Skin of body (tissue), 2 donors: ENCODE results near the gene ENPEP. TPM values are rescaled to one million over a fixed set of nuclear protein-coding genes. Genes with fewer than 3 reads are reported as not detected.
A peak's percentile ranks its signal among the peaks of the same experiment; 100 is the strongest.
"Not testable (repeated sequence)": the region's sequence is repeated elsewhere in the genome, so short reads cannot be mapped to it uniquely, and the experiment has no call there.

Experiments
- DNase-seq: peaks from one replicate; lab custom pipeline; 2025; lab: John Stamatoyannopoulos, UW
- total RNA-seq: library from RNA; depleted of rRNA; stranded (reverse); fragments of >200 nt; gene quantifications from one replicate; pipeline ENCODE4 v1.2.3, GENCODE V29; 2014

The ENPEP gene
- total RNA-seq, 1 donor from 2014 or later = 26.7 TPM

GRCh38 chr4:110484767-110485166, 8.8 kb downstream of the ENPEP start:
- DNase-seq = no peak

- no peak for DNase-seq
Measured at GRCh38 chr4:110485452-110485851, 9.5 kb downstream of the ENPEP start.

- no peak for DNase-seq
Measured at GRCh38 chr4:110486256-110486655, 10.3 kb downstream of the ENPEP start.

DNA sequence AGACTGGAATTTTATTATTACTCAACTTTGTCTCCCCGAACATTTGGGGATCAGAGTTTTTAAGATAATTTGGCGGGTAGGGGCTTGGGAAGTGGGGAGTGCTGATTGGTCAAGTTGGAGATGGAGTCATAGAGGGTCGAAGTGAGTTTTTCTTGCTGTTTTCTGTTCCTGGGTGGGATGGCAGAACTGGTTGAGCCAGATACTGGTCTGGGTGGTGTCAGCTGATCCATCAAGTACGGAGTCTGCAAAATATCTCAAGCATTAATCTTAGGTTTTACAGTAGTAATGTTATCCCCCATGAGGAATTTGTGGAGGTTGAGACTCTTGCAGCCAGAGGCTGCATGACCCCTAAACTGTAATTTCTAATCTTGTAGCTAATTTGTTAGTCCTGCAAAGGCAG, 10.9 kb downstream of the ENPEP start:
- DNase-seq = not testable (repeated sequence)

DNA sequence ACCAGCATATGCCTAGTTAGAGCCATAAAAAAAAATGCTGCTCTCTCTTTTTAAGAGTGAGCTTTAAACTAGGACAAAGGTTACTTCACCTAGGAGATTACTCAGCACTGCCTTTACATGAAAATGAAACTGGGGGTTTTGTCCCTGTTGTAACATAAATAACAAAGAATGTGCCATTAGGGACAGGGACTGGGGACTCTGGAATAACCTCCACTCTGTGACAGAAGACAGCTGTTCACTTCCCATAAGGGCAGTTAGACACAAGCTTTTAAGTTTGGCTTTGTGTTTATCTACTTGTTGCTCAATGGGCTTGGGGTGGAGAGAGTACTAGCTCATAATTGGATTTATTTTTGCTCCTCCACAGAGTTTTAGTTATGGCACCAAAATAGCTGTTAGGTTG, 11.9 kb downstream of the ENPEP start:
- no peak for DNase-seq

GRCh38 chr4:110489901-110490508, 14.1 kb downstream of the ENPEP start:
- DNase-seq = no peak

GRCh38 chr4:110492522-110492921, 16.6 kb downstream of the ENPEP start:
- DNase-seq = no peak

- DNase-seq = no peak
Measured at GRCh38 chr4:110493520-110493919, 17.6 kb downstream of the ENPEP start.

DNA sequence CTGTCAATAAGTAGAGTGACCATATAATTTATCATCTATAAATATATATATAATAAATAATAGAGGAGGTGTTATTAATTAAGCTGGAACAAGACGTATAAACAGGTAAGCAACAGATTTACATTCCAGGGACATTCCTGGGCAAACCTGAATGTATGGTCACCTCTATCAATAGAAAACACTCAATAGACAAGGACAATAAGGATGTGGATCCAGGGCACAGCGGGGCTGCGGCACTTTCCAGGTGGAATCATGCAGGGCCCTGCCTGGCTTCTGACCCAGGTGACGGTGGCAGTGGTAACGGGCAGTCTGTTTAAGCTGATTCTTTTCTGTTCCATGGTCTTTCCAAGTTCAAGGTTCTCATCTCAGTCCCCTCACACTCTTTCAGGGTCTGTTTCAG, 22.5 kb downstream of the ENPEP start:
- no peak for DNase-seq

DNA sequence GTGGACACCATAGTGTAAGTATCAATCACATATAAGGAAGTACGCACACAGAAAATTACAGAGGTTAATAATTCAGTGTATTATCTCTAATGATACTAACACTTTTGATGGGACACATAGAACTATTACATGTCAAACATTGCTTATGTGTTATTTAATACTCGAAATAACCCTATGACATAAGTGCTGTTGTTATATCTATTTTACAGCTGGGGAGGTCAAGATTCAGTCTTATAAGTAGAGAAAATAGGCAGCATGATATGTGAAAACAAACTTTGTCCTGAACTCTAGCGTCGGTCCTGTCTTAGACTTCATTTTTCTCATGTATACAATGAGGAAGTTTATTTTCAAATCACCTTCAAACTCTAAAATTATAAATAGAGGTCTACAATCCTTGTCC, 23.2 kb downstream of the ENPEP start:
- DNase-seq = no peak

DNA sequence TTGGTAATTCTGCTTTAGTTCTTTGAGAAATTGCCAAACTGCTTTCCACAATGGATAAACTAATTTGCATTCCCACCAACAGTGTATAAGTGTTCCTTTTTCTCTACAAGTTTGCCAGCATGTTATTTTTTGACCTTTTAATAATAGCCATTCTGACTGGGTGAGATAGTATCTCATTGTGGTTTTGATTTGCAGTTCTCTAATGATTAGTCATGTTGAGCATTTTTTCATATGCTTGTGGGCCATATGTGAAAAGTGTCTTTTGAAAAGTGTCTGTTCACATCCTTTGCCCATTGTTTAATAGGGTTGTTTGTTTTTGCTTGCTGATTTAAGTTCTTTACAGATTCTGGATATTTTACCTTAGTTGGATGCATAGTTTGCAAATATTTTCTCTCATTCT, 25.9 kb downstream of the ENPEP start:
- DNase-seq = no peak

DNA sequence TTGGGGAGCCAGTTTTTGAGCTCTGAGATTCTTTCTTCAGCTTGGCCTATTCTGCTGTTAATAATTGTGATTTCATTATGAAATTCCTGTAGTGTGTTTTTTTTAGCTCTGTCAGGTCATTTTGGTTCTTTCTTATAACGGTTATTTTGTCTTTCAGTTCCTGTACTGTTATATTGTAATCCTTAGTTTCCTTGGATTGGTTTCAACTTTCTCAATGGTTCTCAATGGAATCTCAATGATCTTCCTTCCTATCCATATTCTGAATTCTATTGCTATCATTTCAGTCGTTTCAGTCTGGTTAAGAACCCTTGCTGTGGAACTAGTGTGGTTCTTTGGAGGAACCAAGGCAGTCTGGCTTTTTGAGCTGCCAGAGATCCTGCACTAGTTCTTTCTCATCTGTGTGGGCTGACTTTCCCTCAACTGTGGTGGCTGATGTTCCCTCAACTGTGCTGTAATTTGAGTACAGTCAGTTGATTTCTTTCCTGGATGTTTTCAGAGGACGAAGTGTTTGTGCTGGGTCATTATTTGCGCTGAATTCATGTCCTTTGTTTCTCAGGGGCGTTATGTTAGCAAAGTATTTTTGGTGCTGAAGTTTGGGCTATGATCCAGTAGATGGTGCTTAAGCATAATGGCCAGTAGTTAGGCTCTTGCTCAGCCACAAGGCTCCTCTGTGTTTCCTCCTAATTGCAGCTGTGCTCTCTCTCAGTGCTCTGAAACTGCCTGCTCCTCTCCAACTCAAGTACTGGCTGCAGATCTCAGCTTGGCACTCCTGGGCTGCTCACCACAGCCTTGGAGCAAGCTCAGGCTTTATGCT, 27.5 kb downstream of the ENPEP start:
- no peak for DNase-seq

GRCh38 chr4:110504084-110504435, 28.1 kb downstream of the ENPEP start:
- no peak for DNase-seq

GRCh38 chr4:110505440-110505839, 29.5 kb downstream of the ENPEP start:
- no peak for DNase-seq

GRCh38 chr4:110508827-110509710, 33.1 kb downstream of the ENPEP start:
- DNase-seq = peak; percentile 48

DNA sequence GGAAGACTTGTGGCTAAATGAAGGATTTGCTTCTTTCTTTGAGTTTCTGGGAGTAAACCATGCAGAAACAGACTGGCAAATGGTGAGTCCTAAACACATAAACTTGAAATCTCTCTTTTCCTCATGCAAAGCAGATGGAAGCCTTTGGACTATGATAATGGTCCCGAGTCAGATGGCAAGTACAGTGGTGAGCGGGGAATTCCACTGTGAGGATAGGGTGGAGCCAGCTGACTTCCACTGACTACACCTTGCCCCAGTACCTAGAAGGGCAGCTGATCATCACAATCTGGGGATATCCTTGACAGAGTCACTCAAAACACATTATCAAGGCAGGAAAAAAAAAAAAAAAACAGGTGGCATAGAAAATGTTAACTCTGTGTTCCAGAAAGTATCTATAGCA, 34.3 kb downstream of the ENPEP start:
- DNase-seq = no peak

DNA sequence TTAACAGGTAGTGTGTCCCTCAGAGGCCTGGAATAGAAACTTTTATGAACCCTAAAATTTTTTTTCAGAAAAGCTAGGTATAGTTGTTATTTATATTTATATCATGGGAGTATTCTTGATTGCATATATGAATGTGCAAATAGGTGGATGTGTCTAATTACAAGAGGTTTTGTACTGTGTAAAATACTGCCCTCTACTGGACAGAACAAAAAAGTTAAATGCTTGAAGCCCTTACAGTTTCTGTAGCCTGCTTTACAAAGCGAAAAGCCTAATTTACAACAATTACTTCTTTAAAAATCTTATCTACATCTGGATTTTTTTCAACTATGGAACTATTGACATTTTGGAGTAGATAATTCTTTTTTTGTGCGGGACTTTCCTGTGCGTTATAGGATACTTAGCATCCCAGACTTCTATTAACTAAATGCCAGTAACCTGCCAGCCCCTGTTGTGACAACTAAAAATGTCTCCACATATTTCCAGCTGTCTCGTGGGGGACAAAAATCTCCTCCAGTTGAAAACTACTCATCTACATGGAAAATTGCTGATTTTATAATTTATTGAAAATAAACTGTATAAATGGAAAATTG, 35.1 kb downstream of the ENPEP start:
- DNase-seq = peak; percentile 42

DNA sequence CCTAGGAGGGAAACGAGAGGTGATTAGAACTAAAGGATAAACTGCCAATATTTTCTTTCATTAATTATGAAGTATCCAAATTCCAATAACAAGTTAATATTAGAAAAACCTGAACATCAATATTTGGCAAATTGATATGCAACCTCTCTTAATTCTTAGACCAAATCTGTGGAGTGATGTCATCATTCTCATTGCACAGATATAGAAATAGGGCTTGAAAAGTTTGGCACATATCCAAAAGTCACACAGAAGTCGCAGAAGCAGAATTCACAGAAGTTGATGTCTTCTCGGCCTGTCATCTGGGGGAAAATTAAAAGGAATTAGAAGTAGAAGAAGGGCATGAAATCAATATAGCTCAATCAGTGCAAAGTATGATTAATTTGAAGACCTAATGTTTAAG, 36.9 kb downstream of the ENPEP start:
- DNase-seq = no peak

DNA sequence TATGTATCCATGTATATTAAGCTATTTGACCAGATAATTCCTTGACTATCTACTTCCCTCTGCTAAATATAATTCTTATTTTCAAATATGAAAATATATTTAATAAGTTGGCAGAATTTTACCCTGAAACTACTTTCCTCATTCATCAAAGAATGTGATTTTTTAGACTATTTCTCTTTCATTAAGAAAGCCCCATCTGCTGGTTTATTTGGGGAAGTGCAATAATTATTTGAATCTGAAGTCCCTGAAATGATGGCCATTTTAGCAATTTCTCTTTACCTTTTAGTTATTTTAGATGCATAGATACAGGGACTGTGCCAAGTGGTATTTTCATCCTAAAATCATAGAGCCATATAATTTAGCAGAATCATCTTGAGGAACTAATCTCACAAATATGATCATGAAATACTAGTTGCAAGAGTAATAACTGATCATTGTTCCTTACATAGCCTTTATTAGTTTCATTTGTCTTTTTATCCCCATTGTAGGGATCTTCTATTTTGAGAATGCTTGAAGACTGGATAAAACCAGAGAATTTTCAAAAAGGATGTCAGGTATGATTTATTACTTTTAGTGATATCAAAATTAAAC, 39.0 kb downstream of the ENPEP start:
- DNase-seq = no peak

DNA sequence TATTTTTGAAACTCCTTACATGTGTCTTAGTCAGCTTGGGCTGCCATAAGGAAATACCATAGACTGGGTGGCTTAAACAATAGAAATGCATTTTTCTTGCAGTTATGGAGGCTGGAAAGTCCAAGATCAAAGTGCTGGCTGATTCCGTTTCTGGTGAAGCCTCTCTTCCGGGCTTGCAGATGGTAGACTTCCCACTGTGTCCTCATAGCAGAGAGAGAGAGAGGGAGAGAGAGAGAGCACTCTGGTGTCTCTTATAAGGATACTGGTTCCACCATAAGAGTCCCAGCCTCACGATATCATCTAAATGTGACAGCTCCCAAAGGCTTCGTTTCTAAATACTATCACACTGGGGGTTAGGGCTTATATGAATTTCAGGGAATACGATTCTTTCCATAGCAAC, 39.7 kb downstream of the ENPEP start:
- DNase-seq = no peak

- DNase-seq = peak; percentile 26
Measured at GRCh38 chr4:110516106-110516922, 40.4 kb downstream of the ENPEP start.
